Stimulated activated CD8-positive, alpha-beta memory T cell treated with anti-CD3 and anti-CD28 coated beads, Interleukin-15, amount 100 ng/mL, for 4 hours (primary cell): ENCODE measurements around the gene TTL.

Experiments
- DNase-seq, 2 donors: peaks; one replicate each; pipeline ENCODE4 v3.0.0-alpha.2; 2020; ENCODE audit warnings: low read depth in 2 of 2

TTL gene

GRCh38 chr2:112583497-112584133, 101.7 kb downstream of the TTL start:
- no peak for DNase-seq

- DNase-seq = peak; percentile 82 to 88
Measured at GRCh38 chr2:112584134-112584890, 102.4 kb downstream of the TTL start, which contains the start of gene CHCHD5. TSS of gene CHCHD5 (plus strand) at chr2:112584609. CDS start at chr2:112584648, 39 bp downstream.

- no peak for DNase-seq
Measured at GRCh38 chr2:112584891-112585250, 102.9 kb downstream of the TTL start.

- DNase-seq = no peak
Measured at GRCh38 chr2:112585400-112585799, 103.4 kb downstream of the TTL start.

- DNase-seq = no peak
Measured at GRCh38 chr2:112585873-112586464, 104.0 kb downstream of the TTL start.

GRCh38 chr2:112588611-112589045, 106.7 kb downstream of the TTL start:
- no peak for DNase-seq
